ENCODE measurements around the gene GIPR. TPM values are rescaled to one million over a fixed set of nuclear protein-coding genes. Genes with fewer than 3 reads are reported as not detected.

The GIPR gene
- total RNA-seq, 5 donors from 2014 or later (not counting 1 experiment from before 2014, with no cell fraction given), result 6.9 to 10.8 (median 7.1) TPM

DNA sequence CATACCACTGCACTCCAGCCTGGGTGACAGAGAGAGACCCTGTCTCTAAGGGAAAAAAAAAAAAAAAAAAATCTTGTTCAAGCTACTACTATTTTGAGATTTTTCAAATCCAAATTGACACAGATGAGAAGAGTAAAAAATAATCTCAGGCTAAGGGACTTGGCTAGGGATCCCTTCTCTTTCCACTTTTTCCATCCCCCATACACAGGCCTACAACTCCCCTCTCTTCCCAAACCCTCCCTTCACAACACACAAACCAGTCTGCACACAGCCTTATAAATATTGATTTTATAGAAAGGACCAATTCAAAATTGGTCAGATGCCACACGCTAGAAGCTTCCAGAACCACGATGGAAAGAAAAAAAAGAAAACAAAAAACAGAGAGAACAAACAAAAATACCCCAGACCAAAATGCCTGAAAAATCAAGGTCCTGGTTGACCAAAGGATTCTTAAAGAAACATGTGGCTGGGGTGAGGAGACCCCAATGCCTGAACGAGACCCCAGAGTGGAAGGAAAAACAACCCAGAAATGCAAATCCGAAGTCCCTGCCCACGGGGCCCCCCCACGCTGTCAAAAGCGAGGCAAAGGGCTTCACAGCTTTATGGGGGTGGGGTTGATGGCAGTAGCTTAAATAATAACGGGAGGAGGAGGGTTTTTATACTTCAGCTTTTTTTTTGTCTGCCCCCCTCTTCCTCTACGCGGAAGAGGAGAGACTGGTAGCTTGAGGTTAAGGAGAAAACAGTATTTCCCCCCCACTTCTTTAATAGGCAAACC lies 42.5 kb downstream of the GIPR start:
- Histone ChIP-seq H3K4me3 (ENCODE audit: control insufficient read depth in 1 of 2, extremely low read depth in 1 of 2, low read length in 1 of 2) (no peak overlapping the region), H3K27me3 (replicated peaks in 1 of 2; ENCODE audit: control insufficient read depth in 2 of 2, extremely low read depth in 1 of 2, insufficient read depth in 2 of 2, low read length in 1 of 2) (no peaks in the 10 kb centered on the region), H3K4me1 (ENCODE audit: control insufficient read depth in 1 of 2, extremely low read depth in 1 of 2, insufficient read depth in 2 of 2, low read length in 2 of 2) (peaks cover 0 to 14% of the 10 kb centered on the region in 2 experiments), H3K9me3 (no peaks in the 10 kb centered on the region), H3K36me3 (ENCODE audit: control insufficient read depth in 2 of 2, extremely low read depth in 1 of 2, insufficient read depth in 1 of 2, low read length in 1 of 2) (peaks cover 19 to 31% of the 10 kb centered on the region in 2 donors), H3K27ac (ENCODE audit: low read length) (no peak overlapping the region)
- ChIA-PET POLR2A (interaction anchor here (0.6 to 0.7 kb wide), 2 partner anchors 127 to 215 kb away, joined by 4 to 5 read pairs; no protein-coding TSS in a partner anchor), CTCF (interaction anchor here in 1 of 2 donors (0.5 kb wide), 1 partner anchor 48 kb away, joined by 3 read pairs; no protein-coding TSS in a partner anchor)
- peaks cover 14% of the 10 kb centered on the region for H3K36me3 Mint-ChIP-seq
- H3K27me3 Mint-ChIP-seq, result no peaks in the 10 kb centered on the region
- 60% methylated on average over 1 of the region's 10 CpGs for WGBS (ENCODE audit: insufficient coverage)
- H3K27ac Mint-ChIP-seq, result peak overlapping the region in 1 of 2 donors; percentile 78
- ATAC-seq (replicated peaks in 1 of 4) (no peak), DNase-seq (no peak)
- H3K9me3 Mint-ChIP-seq, result no peaks in the 10 kb centered on the region
- H3K4me1 Mint-ChIP-seq, result peaks cover 25 to 31% (median 28%) of the 10 kb centered on the region in 3 donors
- H3K4me3 Mint-ChIP-seq, result no peak overlapping the region

DNA sequence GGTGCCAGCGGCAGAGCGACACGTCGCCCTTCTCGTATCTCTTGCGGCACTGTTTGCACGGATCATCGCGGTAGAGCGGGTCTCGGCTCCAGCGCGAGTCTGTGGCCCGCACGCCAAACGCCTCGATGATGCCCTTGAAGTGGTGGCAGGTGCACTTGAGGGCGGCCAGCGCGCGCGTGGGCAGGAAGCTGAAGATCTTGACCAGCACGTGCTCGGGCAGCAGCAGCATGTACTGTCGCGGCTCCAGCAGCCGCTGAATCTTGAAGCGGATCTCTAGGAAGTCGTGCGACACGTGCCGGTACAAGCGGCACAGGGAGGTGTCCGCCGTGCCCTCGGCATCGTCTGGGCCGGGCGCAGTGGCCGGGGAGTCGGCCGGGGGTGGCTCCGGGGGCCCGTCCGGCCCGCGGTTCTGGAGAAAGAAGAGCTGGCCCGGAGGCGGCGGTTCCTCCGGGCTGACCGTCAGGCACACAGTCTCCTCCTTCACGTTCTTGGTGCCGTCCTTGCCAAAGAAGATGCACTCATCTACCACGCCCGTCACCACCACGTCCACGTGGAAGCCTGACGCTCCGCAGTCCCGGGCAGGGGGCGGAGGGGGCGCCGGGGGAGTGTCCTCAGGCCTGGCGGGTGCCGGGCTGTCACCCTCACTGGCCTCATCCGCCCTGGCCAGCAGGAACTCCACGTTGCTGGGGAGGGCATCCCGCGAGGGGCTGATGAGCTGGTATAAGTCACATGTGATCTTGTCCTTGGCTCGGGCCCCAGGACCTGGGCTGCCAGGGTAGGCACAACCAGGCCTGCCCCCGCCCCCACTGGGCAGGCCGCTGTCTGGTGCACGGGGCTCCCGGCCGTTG lies 44.1 kb downstream of the GIPR start:
- Mint-ChIP-seq H3K27me3 (no peaks in the 10 kb centered on the region), H3K27ac (no peak overlapping the region), H3K4me1 (peaks cover 36 to 42% (median 37%) of the 10 kb centered on the region in 3 donors), H3K4me3 (no peak overlapping the region), H3K9me3 (no peaks in the 10 kb centered on the region), H3K36me3 (peaks cover 14% of the 10 kb centered on the region)
- POLR2A ChIA-PET, result no interaction called here
- ATAC-seq (replicated peaks in 1 of 4) (no peak), DNase-seq (no peak)
- H3K36me3 ChIP-seq (ENCODE audit: control insufficient read depth in 2 of 2, extremely low read depth in 1 of 2, insufficient read depth in 1 of 2, low read length in 1 of 2), result peaks cover 19 to 31% of the 10 kb centered on the region in 2 donors
- CTCF ChIA-PET, result no interaction called here
- peaks cover 6 to 20% of the 10 kb centered on the region in 2 experiments for H3K4me1 ChIP-seq (ENCODE audit: control insufficient read depth in 1 of 2, extremely low read depth in 1 of 2, insufficient read depth in 2 of 2, low read length in 2 of 2)
- no peak overlapping the region for H3K4me3 ChIP-seq (ENCODE audit: control insufficient read depth in 1 of 2, extremely low read depth in 1 of 2, low read length in 1 of 2)
- no peaks in the 10 kb centered on the region for H3K9me3 ChIP-seq
- H3K27me3 ChIP-seq (replicated peaks in 1 of 2; ENCODE audit: control insufficient read depth in 2 of 2, extremely low read depth in 1 of 2, insufficient read depth in 2 of 2, low read length in 1 of 2), result no peaks in the 10 kb centered on the region
- no peak overlapping the region for H3K27ac ChIP-seq (ENCODE audit: low read length)
- 97% methylated on average over 73 of the region's 76 CpGs for whole genome bisulfite sequencing (ENCODE audit: insufficient coverage)

DNA sequence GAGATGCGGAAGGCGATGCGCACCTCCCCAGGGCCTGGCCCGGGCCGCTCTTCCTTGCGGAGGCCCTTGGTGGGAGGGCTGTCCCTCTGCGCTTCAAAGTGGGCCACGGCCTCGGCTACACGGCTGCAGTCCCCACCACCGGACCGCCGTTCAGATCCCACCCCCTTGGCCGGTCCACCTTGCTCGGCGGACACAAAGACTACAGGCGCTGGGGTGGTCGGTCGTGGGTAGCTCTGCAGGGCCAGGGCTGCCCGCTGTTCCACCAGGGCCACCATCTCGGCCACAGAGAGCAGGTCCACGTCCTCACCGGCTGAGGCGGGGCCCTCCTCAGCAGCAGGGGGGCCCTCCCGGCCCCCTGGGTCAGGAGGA lies 44.7 kb downstream of the GIPR start:
- Histone ChIP-seq H3K4me1 (ENCODE audit: control insufficient read depth in 1 of 2, extremely low read depth in 1 of 2, insufficient read depth in 2 of 2, low read length in 2 of 2) (peaks cover 7 to 22% of the 10 kb centered on the region in 2 experiments), H3K27ac (ENCODE audit: low read length) (no peak overlapping the region), H3K36me3 (ENCODE audit: control insufficient read depth in 2 of 2, extremely low read depth in 1 of 2, insufficient read depth in 1 of 2, low read length in 1 of 2) (peaks cover 19 to 31% of the 10 kb centered on the region in 2 donors), H3K9me3 (no peaks in the 10 kb centered on the region), H3K4me3 (ENCODE audit: control insufficient read depth in 1 of 2, extremely low read depth in 1 of 2, low read length in 1 of 2) (no peak overlapping the region), H3K27me3 (replicated peaks in 1 of 2; ENCODE audit: control insufficient read depth in 2 of 2, extremely low read depth in 1 of 2, insufficient read depth in 2 of 2, low read length in 1 of 2) (no peaks in the 10 kb centered on the region)
- ATAC-seq (replicated peaks in 1 of 4), result no peak
- Mint-ChIP-seq H3K4me3 (no peak overlapping the region), H3K27ac (no peak overlapping the region), H3K4me1 (peaks cover 41 to 47% (median 42%) of the 10 kb centered on the region in 3 donors), H3K27me3 (no peaks in the 10 kb centered on the region), H3K36me3 (peaks cover 14% of the 10 kb centered on the region), H3K9me3 (no peaks in the 10 kb centered on the region)
- ChIA-PET CTCF (no interaction called here), POLR2A (no interaction called here)
- DNase-seq, result no peak
- 98% methylated on average over 25 of the region's 25 CpGs for WGBS (ENCODE audit: insufficient coverage)

DNA sequence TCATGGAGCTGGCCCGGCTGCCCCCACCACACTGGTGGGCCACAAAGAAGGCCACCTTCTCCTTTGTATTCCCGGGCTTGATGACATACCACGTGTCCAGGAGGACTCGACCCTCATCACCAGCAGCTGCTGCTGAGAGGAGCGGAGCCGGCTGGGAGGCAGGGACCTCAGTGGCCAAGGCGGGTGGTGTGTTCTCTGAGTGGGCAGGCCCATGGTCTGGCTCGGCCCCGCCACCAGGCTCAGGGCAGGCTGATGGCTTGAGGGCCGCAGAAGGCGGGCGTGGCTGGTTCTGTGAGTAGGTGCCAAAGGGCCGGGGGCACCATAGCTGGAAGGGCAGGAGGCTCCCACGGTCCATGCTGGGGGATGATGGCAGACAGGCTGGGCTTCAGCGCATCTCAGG lies 45.1 kb downstream of the GIPR start:
- Mint-ChIP-seq H3K4me3 (no peak overlapping the region), H3K9me3 (no peaks in the 10 kb centered on the region), H3K27me3 (no peaks in the 10 kb centered on the region), H3K4me1 (peaks cover 45 to 51% (median 46%) of the 10 kb centered on the region in 3 donors), H3K27ac (no peak overlapping the region), H3K36me3 (peaks cover 14% of the 10 kb centered on the region)
- CTCF ChIA-PET, result no interaction called here
- DNase-seq (no peak), ATAC-seq (replicated peaks in 1 of 4) (no peak)
- Histone ChIP-seq H3K9me3 (no peaks in the 10 kb centered on the region), H3K36me3 (ENCODE audit: control insufficient read depth in 2 of 2, extremely low read depth in 1 of 2, insufficient read depth in 1 of 2, low read length in 1 of 2) (peaks cover 19 to 31% of the 10 kb centered on the region in 2 donors), H3K4me1 (ENCODE audit: control insufficient read depth in 1 of 2, extremely low read depth in 1 of 2, insufficient read depth in 2 of 2, low read length in 2 of 2) (peaks cover 11 to 27% of the 10 kb centered on the region in 2 experiments), H3K4me3 (ENCODE audit: control insufficient read depth in 1 of 2, extremely low read depth in 1 of 2, low read length in 1 of 2) (no peak overlapping the region), H3K27me3 (replicated peaks in 1 of 2; ENCODE audit: control insufficient read depth in 2 of 2, extremely low read depth in 1 of 2, insufficient read depth in 2 of 2, low read length in 1 of 2) (no peaks in the 10 kb centered on the region), H3K27ac (ENCODE audit: low read length) (no peak overlapping the region)
- 96% methylated on average over 14 of the region's 15 CpGs for WGBS (ENCODE audit: insufficient coverage)
- POLR2A ChIA-PET, result no interaction called here

DNA sequence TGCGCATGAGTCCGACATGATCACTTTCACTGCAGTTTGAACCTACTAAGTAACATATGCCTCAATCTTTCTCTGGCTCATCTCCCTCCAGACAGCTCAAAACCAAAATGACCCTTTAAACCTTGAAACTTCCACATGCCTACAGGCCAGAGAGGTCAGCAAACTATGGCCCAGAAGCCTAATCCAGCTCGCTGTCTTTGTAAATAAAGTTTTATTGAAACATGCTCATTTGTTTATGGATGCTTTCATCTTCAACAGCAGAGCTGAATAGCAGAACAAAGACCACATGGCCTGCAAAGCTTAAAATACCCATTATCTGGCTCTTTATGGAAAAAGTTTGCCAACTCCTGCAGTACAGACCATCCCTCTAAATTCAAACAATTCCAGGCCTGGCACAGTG lies 47.1 kb downstream of the GIPR start:
- Histone ChIP-seq H3K27ac (ENCODE audit: low read length) (no peak overlapping the region), H3K27me3 (replicated peaks in 1 of 2; ENCODE audit: control insufficient read depth in 2 of 2, extremely low read depth in 1 of 2, insufficient read depth in 2 of 2, low read length in 1 of 2) (no peaks in the 10 kb centered on the region), H3K4me1 (ENCODE audit: control insufficient read depth in 1 of 2, extremely low read depth in 1 of 2, insufficient read depth in 2 of 2, low read length in 2 of 2) (peaks cover 13 to 34% of the 10 kb centered on the region in 2 experiments), H3K9me3 (no peaks in the 10 kb centered on the region), H3K36me3 (ENCODE audit: control insufficient read depth in 2 of 2, extremely low read depth in 1 of 2, insufficient read depth in 1 of 2, low read length in 1 of 2) (peaks cover 10 to 32% of the 10 kb centered on the region in 2 donors), H3K4me3 (ENCODE audit: control insufficient read depth in 1 of 2, extremely low read depth in 1 of 2, low read length in 1 of 2) (no peak overlapping the region)
- Mint-ChIP-seq H3K27ac (peak overlapping the region in 1 of 2 donors; percentile 55), H3K4me3 (peak overlapping the region in 1 of 3 donors; percentile 98), H3K9me3 (no peaks in the 10 kb centered on the region), H3K27me3 (no peaks in the 10 kb centered on the region), H3K4me1 (peaks cover 50 to 58% (median 53%) of the 10 kb centered on the region in 3 donors), H3K36me3 (peaks cover 16% of the 10 kb centered on the region)
- ChIA-PET POLR2A (no interaction called here), CTCF (interaction anchor here (0.6 to 3.8 kb wide), 6 partner anchors 15 to 1066 kb away, joined by 4 to 30 read pairs (median 5); partner anchors contain the start of genes FBXO46 (in 1 of the 2), QPCTL (in 1 of the 2), SIX5 (in 1 of the 2) and SNRPD2 (in 1 of the 2))
- no peak for ATAC-seq (replicated peaks in 1 of 4)
- no CpG with 5 or more reads among the region's 3 CpGs for WGBS (ENCODE audit: insufficient coverage)
- no peak for DNase-seq
